Measurements from ENCODE around the gene SLC22A23.

SLC22A23 gene

GRCh38 chr6:3359973-3360726, 96.7 kb downstream of the SLC22A23 start:
- no peak overlapping the region for H3K4me3 ChIP-seq (ENCODE audit: low read depth, low read length)

GRCh38 chr6:3359101-3359752, 97.6 kb downstream of the SLC22A23 start:
- H3K27me3 ChIP-seq (ENCODE audit: control insufficient read depth, insufficient read depth, low read length): no peaks in the 10 kb centered on the region
- no peak overlapping the region for H3K27ac ChIP-seq (ENCODE audit: low read depth, low read length)
- no peak overlapping the region for H3K4me3 ChIP-seq (ENCODE audit: low read depth, low read length)
- no peak overlapping the region for H3K9ac ChIP-seq (ENCODE audit: low read depth, low read length)
- H3K9me3 ChIP-seq (ENCODE audit: control insufficient read depth, insufficient read depth, low read length): no peaks in the 10 kb centered on the region
- no peaks in the 10 kb centered on the region for H3K36me3 ChIP-seq (ENCODE audit: control insufficient read depth, insufficient read depth, low read length)
- H3K4me1 ChIP-seq (ENCODE audit: control insufficient read depth, insufficient read depth, low read length): peaks cover 24% of the 10 kb centered on the region

More at GRCh38 chr6:3359973-3360726, 96.7 kb downstream of the SLC22A23 start:
- no peaks in the 10 kb centered on the region for H3K36me3 ChIP-seq (ENCODE audit: control insufficient read depth, insufficient read depth, low read length)
- no peaks in the 10 kb centered on the region for H3K9me3 ChIP-seq (ENCODE audit: control insufficient read depth, insufficient read depth, low read length)
- peaks cover 25% of the 10 kb centered on the region for H3K4me1 ChIP-seq (ENCODE audit: control insufficient read depth, insufficient read depth, low read length)
- H3K27ac ChIP-seq (ENCODE audit: low read depth, low read length): peak overlapping the region; percentile 53
- H3K9ac ChIP-seq (ENCODE audit: low read depth, low read length): no peak overlapping the region
- H3K27me3 ChIP-seq (ENCODE audit: control insufficient read depth, insufficient read depth, low read length): no peaks in the 10 kb centered on the region

- Histone ChIP-seq H3K9ac (ENCODE audit: low read depth, low read length) (no peak overlapping the region), H3K9me3 (ENCODE audit: control insufficient read depth, insufficient read depth, low read length) (no peaks in the 10 kb centered on the region), H3K4me1 (ENCODE audit: control insufficient read depth, insufficient read depth, low read length) (peaks cover 24% of the 10 kb centered on the region), H3K27ac (ENCODE audit: low read depth, low read length) (no peak overlapping the region), H3K27me3 (ENCODE audit: control insufficient read depth, insufficient read depth, low read length) (no peaks in the 10 kb centered on the region), H3K36me3 (ENCODE audit: control insufficient read depth, insufficient read depth, low read length) (no peaks in the 10 kb centered on the region), H3K4me3 (ENCODE audit: low read depth, low read length) (no peak overlapping the region)
Observed at GRCh38 chr6:3358413-3359100, 98.3 kb downstream of the SLC22A23 start.

- no peaks in the 10 kb centered on the region for H3K27me3 ChIP-seq (ENCODE audit: control insufficient read depth, insufficient read depth, low read length)
- H3K36me3 ChIP-seq (ENCODE audit: control insufficient read depth, insufficient read depth, low read length): no peaks in the 10 kb centered on the region
- H3K27ac ChIP-seq (ENCODE audit: low read depth, low read length): no peak overlapping the region
- H3K9ac ChIP-seq (ENCODE audit: low read depth, low read length): no peak overlapping the region
- H3K4me3 ChIP-seq (ENCODE audit: low read depth, low read length): no peak overlapping the region
- H3K4me1 ChIP-seq (ENCODE audit: control insufficient read depth, insufficient read depth, low read length): peaks cover 24% of the 10 kb centered on the region
- H3K9me3 ChIP-seq (ENCODE audit: control insufficient read depth, insufficient read depth, low read length): no peaks in the 10 kb centered on the region
Observed at GRCh38 chr6:3357678-3358077, 99.2 kb downstream of the SLC22A23 start.

GRCh38 chr6:3356824-3357420, 99.9 kb downstream of the SLC22A23 start:
- H3K9ac ChIP-seq (ENCODE audit: low read depth, low read length): no peak overlapping the region

GRCh38 chr6:3356056-3356823, 100.6 kb downstream of the SLC22A23 start:
- no peaks in the 10 kb centered on the region for H3K9me3 ChIP-seq (ENCODE audit: control insufficient read depth, insufficient read depth, low read length)
- H3K27me3 ChIP-seq (ENCODE audit: control insufficient read depth, insufficient read depth, low read length): no peaks in the 10 kb centered on the region
- no peaks in the 10 kb centered on the region for H3K36me3 ChIP-seq (ENCODE audit: control insufficient read depth, insufficient read depth, low read length)
- peak overlapping the region; percentile 90 for H3K27ac ChIP-seq (ENCODE audit: low read depth, low read length)
- H3K9ac ChIP-seq (ENCODE audit: low read depth, low read length): no peak overlapping the region
- peak overlapping the region; percentile 43; the same call in 1 of the 2 replicates for H3K4me3 ChIP-seq (ENCODE audit: low read depth, low read length)
- H3K4me1 ChIP-seq (ENCODE audit: control insufficient read depth, insufficient read depth, low read length): peaks cover 25% of the 10 kb centered on the region

More at GRCh38 chr6:3356824-3357420, 99.9 kb downstream of the SLC22A23 start:
- Histone ChIP-seq H3K4me1 (ENCODE audit: control insufficient read depth, insufficient read depth, low read length) (peaks cover 24% of the 10 kb centered on the region), H3K4me3 (ENCODE audit: low read depth, low read length) (no peak overlapping the region), H3K27me3 (ENCODE audit: control insufficient read depth, insufficient read depth, low read length) (no peaks in the 10 kb centered on the region), H3K36me3 (ENCODE audit: control insufficient read depth, insufficient read depth, low read length) (no peaks in the 10 kb centered on the region), H3K27ac (ENCODE audit: low read depth, low read length) (peak overlapping the region; percentile 90), H3K9me3 (ENCODE audit: control insufficient read depth, insufficient read depth, low read length) (no peaks in the 10 kb centered on the region)

GRCh38 chr6:3355358-3356055, 101.3 kb downstream of the SLC22A23 start:
- H3K4me3 ChIP-seq (ENCODE audit: low read depth, low read length): no peak overlapping the region
- H3K4me1 ChIP-seq (ENCODE audit: control insufficient read depth, insufficient read depth, low read length): peaks cover 33% of the 10 kb centered on the region
- H3K27ac ChIP-seq (ENCODE audit: low read depth, low read length): peak overlapping the region; percentile 69
- H3K9ac ChIP-seq (ENCODE audit: low read depth, low read length): peak overlapping the region; percentile 4; the same call in 1 of the 2 replicates
- H3K27me3 ChIP-seq (ENCODE audit: control insufficient read depth, insufficient read depth, low read length): no peaks in the 10 kb centered on the region
- H3K9me3 ChIP-seq (ENCODE audit: control insufficient read depth, insufficient read depth, low read length): no peaks in the 10 kb centered on the region
- H3K36me3 ChIP-seq (ENCODE audit: control insufficient read depth, insufficient read depth, low read length): no peaks in the 10 kb centered on the region

- Histone ChIP-seq H3K36me3 (ENCODE audit: control insufficient read depth, insufficient read depth, low read length) (no peaks in the 10 kb centered on the region), H3K27me3 (ENCODE audit: control insufficient read depth, insufficient read depth, low read length) (no peaks in the 10 kb centered on the region), H3K9me3 (ENCODE audit: control insufficient read depth, insufficient read depth, low read length) (no peaks in the 10 kb centered on the region), H3K4me3 (ENCODE audit: low read depth, low read length) (no peak overlapping the region), H3K4me1 (ENCODE audit: control insufficient read depth, insufficient read depth, low read length) (peaks cover 35% of the 10 kb centered on the region), H3K27ac (ENCODE audit: low read depth, low read length) (peak overlapping the region; percentile 69), H3K9ac (ENCODE audit: low read depth, low read length) (no peak overlapping the region)
Observed at GRCh38 chr6:3355011-3355357, 101.9 kb downstream of the SLC22A23 start.

- Histone ChIP-seq H3K36me3 (ENCODE audit: control insufficient read depth, insufficient read depth, low read length) (no peaks in the 10 kb centered on the region), H3K27ac (ENCODE audit: low read depth, low read length) (no peak overlapping the region), H3K4me3 (ENCODE audit: low read depth, low read length) (no peak overlapping the region), H3K9ac (ENCODE audit: low read depth, low read length) (no peak overlapping the region), H3K27me3 (ENCODE audit: control insufficient read depth, insufficient read depth, low read length) (no peaks in the 10 kb centered on the region), H3K4me1 (ENCODE audit: control insufficient read depth, insufficient read depth, low read length) (peaks cover 35% of the 10 kb centered on the region), H3K9me3 (ENCODE audit: control insufficient read depth, insufficient read depth, low read length) (no peaks in the 10 kb centered on the region)
Observed at GRCh38 chr6:3353939-3354338, 102.9 kb downstream of the SLC22A23 start.

Data from HUES48 (cell line).